HG03558 (cell line): ENCODE results near the gene CENPU.
A peak's percentile ranks its signal among the peaks of the same experiment; 100 is the strongest.
"Not testable (repeated sequence)": the region's sequence is repeated elsewhere in the genome, so short reads cannot be mapped to it uniquely, and the experiment has no call there.

Source experiments
- ATAC-seq: cut with Tn5 transposase; IDR thresholded peaks from one replicate; pipeline ENCODE4 v1.9.1; 2021; ENCODE audit warnings: moderate number of reproducible peaks; ENCODE audit not compliant: unreplicated experiment; ENCODE audit errors: extremely low read depth

CENPU gene

GRCh38 chr4:184733654-184734524, at the start of gene CENPU:
CENPU (minus strand) TSS chr4:184734096; CDS start chr4:184734062, 34 bp downstream.
- ATAC-seq = peak; percentile 91

- ATAC-seq = no peak
These were observed 49.0 kb upstream of the CENPU start for GRCh38 chr4:184782731-184783373.

GRCh38 chr4:184779160-184779559, 45.3 kb upstream of the CENPU start:
- not testable (repeated sequence) for ATAC-seq

- no peak for ATAC-seq
These were observed 44.4 kb upstream of the CENPU start for GRCh38 chr4:184778325-184778724.

- ATAC-seq = no peak
These were observed 42.9 kb upstream of the CENPU start for GRCh38 chr4:184776821-184777220.

GRCh38 chr4:184775854-184776555, 42.1 kb upstream of the CENPU start:
- ATAC-seq = no peak

GRCh38 chr4:184774152-184774551, 40.3 kb upstream of the CENPU start:
- no peak for ATAC-seq

- no peak for ATAC-seq
These were observed 37.5 kb upstream of the CENPU start for GRCh38 chr4:184771416-184771815.

GRCh38 chr4:184769141-184769765, 35.4 kb upstream of the CENPU start:
- ATAC-seq = no peak

- ATAC-seq = no peak
These were observed 34.4 kb upstream of the CENPU start for GRCh38 chr4:184768296-184768695.

- ATAC-seq = no peak
These were observed 32.5 kb upstream of the CENPU start for GRCh38 chr4:184766446-184766845.

- ATAC-seq = no peak
These were observed 31.8 kb upstream of the CENPU start for GRCh38 chr4:184765473-184766340.

- ATAC-seq = no peak
These were observed 30.7 kb upstream of the CENPU start for GRCh38 chr4:184764601-184765000.

- no peak for ATAC-seq
These were observed 29.4 kb upstream of the CENPU start for GRCh38 chr4:184763150-184763780.

GRCh38 chr4:184762100-184762499, 28.2 kb upstream of the CENPU start:
- peak; percentile 91 for ATAC-seq

GRCh38 chr4:184760681-184761080, 26.8 kb upstream of the CENPU start:
- no peak for ATAC-seq

GRCh38 chr4:184757810-184758209, 23.9 kb upstream of the CENPU start:
- ATAC-seq = no peak

GRCh38 chr4:184756399-184756798, 22.5 kb upstream of the CENPU start:
- ATAC-seq = no peak

- no peak for ATAC-seq
These were observed 21.4 kb upstream of the CENPU start for GRCh38 chr4:184755278-184755677.
